H1 (cell line): ENCODE results near the gene PREX1.

Source experiments
- CEBPB ChIP-seq: IDR thresholded peaks from 2 replicates; pipeline ENCODE4 v1.6.1; 2012; ENCODE audit warnings: low read depth, low read length
- CTCF ChIP-seq, 3 experiments: IDR thresholded peaks; 1 replicate in 2 of 3; 2 replicates in 1 of 3; pipeline versions ENCODE4 v1.5.1 to v1.6.1; 2011; ENCODE audit warnings: low read length in 3 of 3, mild to moderate bottlenecking in 3 of 3, inconsistent platforms in 2 of 3, low read depth in 1 of 3, moderate library complexity in 1 of 3; ENCODE audit not compliant: insufficient read depth in 1 of 3; ENCODE audit errors: control extremely low read depth in 1 of 3
- EP300 ChIP-seq, 2 experiments: IDR thresholded peaks; 1 replicate in 1 of 2; 2 replicates in 1 of 2; pipeline ENCODE4 v1.6.1; 2011 to 2012; ENCODE audit warnings: low read depth in 2 of 2, low read length in 2 of 2, mild to moderate bottlenecking in 2 of 2, borderline replicate concordance in 1 of 2, inconsistent platforms in 1 of 2, moderate library complexity in 1 of 2
- EZH2 ChIP-seq: fragments of 200-600 bp; sonication (generic); IDR thresholded peaks from 2 replicates; pipeline ENCODE4 v1.7.1; 2012; ENCODE audit warnings: low read depth, mild to moderate bottlenecking, moderate library complexity, low read length, inconsistent platforms; ENCODE audit not compliant: severe bottlenecking
- KDM1A ChIP-seq: fragments of 200-600, 300-600 bp; sonication (generic); IDR thresholded peaks from 2 replicates; pipeline ENCODE4 v1.7.1; 2016; ENCODE audit warnings: mild to moderate bottlenecking, low read length, borderline replicate concordance
- NRF1 ChIP-seq: IDR thresholded peaks from 2 replicates; pipeline ENCODE4 v1.6.1; 2011; ENCODE audit warnings: mild to moderate bottlenecking, low read depth, low read length, improper control_type of control experiment
- PHF8 ChIP-seq: fragments of 200-600 bp; sonication (generic); conservative IDR thresholded peaks from 2 replicates; pipeline ENCODE4 v1.7.1; 2012; ENCODE audit warnings: low read depth, mild to moderate bottlenecking, inconsistent platforms, low read length, moderate library complexity
- POLR2A ChIP-seq, 2 experiments: IDR thresholded peaks; 1 replicate in 1 of 2; 2 replicates in 1 of 2; pipeline ENCODE4 v1.6.1; 2011; ENCODE audit warnings: low read depth in 2 of 2, low read length in 2 of 2, mild to moderate bottlenecking in 2 of 2; ENCODE audit errors: control extremely low read depth in 1 of 2
- RAD21 ChIP-seq, 2 experiments: IDR thresholded peaks in 1 of 2; conservative IDR thresholded peaks in 1 of 2; 2 replicates each; pipeline ENCODE4 v1.6.1; 2011; ENCODE audit warnings: low read depth in 2 of 2, low read length in 2 of 2, improper control_type of control experiment in 1 of 2, inconsistent platforms in 1 of 2, mild to moderate bottlenecking in 1 of 2, moderate library complexity in 1 of 2
- SP1 ChIP-seq: IDR thresholded peaks from 2 replicates; pipeline ENCODE4 v1.6.1; 2011; ENCODE audit warnings: low read depth, low read length
- SRF ChIP-seq: IDR thresholded peaks from 2 replicates; pipeline ENCODE4 v1.6.1; 2011; ENCODE audit warnings: mild to moderate bottlenecking, low read depth, low read length, moderate library complexity
- TAF1 ChIP-seq: IDR thresholded peaks from 2 replicates; pipeline ENCODE4 v1.6.1; 2011; ENCODE audit warnings: mild to moderate bottlenecking, low read depth, low read length
- TF ChIP-seq, protein P1 (sequence below): IDR thresholded peaks from 2 replicates; pipeline ENCODE4 v1.6.1; 2012; ENCODE audit warnings: inconsistent platforms
- TF ChIP-seq, protein P2 (sequence below): IDR thresholded peaks from 2 replicates; pipeline ENCODE4 v1.6.1; 2012; ENCODE audit warnings: low read length, inconsistent platforms

DNA sequence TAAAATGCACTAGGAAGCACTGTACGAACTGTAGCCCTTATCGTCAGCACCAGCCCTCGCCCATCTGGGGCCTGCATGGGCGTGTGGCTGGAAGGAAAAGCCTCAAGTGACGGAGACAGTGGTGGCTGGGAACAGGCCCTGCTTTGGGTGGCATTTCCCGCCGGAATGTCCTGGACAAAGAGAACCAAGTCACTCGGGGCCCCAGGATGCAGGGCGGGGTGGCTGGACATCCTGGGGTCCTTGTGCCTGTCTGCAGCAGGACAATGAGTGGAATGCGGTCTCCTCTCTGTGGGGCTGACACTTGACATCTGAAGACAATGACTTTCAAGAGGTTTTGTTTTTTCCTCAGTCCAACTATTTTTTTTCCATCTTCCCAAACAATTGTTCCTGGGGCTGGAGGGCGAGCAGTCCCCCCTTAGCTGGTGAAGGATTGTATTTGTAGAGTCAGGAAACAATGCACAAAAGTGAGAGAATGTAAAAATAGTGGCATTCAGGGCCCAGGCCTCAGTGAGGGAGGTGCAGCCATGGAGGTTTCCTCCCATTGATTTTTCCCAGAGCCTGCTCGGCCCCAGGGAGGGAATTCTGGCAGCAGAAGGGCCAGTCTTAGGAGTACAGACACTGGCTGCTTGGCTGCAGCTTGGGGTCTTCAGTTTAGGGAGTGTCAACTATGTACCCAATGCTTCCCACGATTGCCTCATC is 64.4 kb downstream of the PREX1 start:
- TF ChIP-seq CTCF (IDR thresholded peaks at IDR 0.05; ENCODE audit: control extremely low read depth in 1 of 3, insufficient read depth in 1 of 3, low read depth in 1 of 3, low read length in 3 of 3), result no peak
- TF ChIP-seq SRF, result no peak
- TF ChIP-seq, protein P1, sequence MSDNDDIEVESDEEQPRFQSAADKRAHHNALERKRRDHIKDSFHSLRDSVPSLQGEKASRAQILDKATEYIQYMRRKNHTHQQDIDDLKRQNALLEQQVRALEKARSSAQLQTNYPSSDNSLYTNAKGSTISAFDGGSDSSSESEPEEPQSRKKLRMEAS, result peak; percentile 60; the same call in 1 of the 2 replicates
- no peak for TF ChIP-seq EZH2
- TF ChIP-seq NRF1, result no peak
- no peak for TF ChIP-seq POLR2A (IDR thresholded peaks at IDR 0.05; ENCODE audit: control extremely low read depth in 1 of 2, low read depth in 2 of 2, low read length in 2 of 2)
- TF ChIP-seq PHF8, result no peak
- TF ChIP-seq SP1, result no peak
- no peak for TF ChIP-seq EP300 (IDR thresholded peaks at IDR 0.05; ENCODE audit: borderline replicate concordance in 1 of 2, low read depth in 2 of 2, low read length in 2 of 2)
- no peak for TF ChIP-seq RAD21 (IDR thresholded peaks at IDR 0.05 in 1 of 2, conservative IDR thresholded peaks at IDR 0.05 in 1 of 2; ENCODE audit: low read depth in 2 of 2, low read length in 2 of 2)
- TF ChIP-seq CEBPB, result no peak
- TF ChIP-seq KDM1A, result no peak
- TF ChIP-seq TAF1, result no peak
- TF ChIP-seq, protein P2, sequence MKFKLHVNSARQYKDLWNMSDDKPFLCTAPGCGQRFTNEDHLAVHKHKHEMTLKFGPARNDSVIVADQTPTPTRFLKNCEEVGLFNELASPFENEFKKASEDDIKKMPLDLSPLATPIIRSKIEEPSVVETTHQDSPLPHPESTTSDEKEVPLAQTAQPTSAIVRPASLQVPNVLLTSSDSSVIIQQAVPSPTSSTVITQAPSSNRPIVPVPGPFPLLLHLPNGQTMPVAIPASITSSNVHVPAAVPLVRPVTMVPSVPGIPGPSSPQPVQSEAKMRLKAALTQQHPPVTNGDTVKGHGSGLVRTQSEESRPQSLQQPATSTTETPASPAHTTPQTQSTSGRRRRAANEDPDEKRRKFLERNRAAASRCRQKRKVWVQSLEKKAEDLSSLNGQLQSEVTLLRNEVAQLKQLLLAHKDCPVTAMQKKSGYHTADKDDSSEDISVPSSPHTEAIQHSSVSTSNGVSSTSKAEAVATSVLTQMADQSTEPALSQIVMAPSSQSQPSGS, result no peak
